ENCODE measurements around the gene CLCF1. TPM values are rescaled to one million over a fixed set of nuclear protein-coding genes. Genes with fewer than 3 reads are reported as not detected.
A peak's percentile ranks its signal among the peaks of the same experiment; 100 is the strongest.

Gene CLCF1
- total RNA-seq, 1 experiment from 2014 or later: 2.1 TPM

DNA sequence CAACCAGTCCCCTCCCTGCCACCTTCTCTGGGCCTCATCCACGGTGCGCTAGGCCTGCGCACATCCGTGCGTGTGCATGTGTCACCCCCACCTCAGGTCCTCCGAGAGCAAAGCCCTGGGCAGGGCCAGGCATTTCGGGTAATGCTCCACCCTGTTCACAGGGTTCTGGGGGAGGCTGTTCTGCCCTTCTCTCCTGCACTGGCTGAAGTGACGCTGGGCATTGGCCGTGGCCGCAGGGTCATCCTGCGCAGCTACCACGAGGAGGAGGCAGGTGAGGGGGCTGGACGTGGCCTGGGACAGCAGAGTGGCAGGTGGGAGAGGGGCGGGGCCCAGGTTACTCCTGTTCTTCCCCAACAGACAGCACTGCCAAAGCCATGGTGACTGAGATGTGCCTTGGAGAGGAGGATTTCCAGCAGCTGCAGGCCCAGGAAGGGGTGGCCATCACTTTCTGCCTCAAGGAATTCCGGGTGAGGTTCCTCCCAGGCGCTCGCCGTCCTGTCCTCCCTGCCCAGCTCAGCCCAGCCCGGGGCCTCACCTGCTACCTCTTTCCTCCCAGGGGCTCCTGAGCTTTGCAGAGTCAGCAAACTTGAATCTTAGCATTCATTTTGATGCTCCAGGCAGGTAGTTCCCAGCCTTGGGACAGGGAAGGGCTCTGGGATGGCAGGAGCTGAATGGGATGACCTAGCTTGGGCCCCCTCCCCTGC lies 22.3 kb upstream of the CLCF1 start:
- Histone ChIP-seq H3K9me3 (ENCODE audit: control insufficient read depth, low read depth, low read length) (no peaks in the 10 kb centered on the region), H3K79me2 (ENCODE audit: insufficient read depth, low read length) (peaks cover 3% of the 10 kb centered on the region; the same call in 1 of the 2 replicates), H3K4me2 (ENCODE audit: insufficient read depth, insufficient read length, low read length) (no peak overlapping the region), H2AFZ (ENCODE audit: low read length) (no peak overlapping the region), H4K20me1 (ENCODE audit: control insufficient read depth, insufficient read depth, insufficient read length) (no peaks in the 10 kb centered on the region), H3K56ac (ENCODE audit: insufficient read length, low read depth, low read length) (no peak overlapping the region), H3K23me2 (ENCODE audit: insufficient read length, low read depth, low read length, poor library complexity, severe bottlenecking) (peaks cover 13% of the 10 kb centered on the region), H3K23ac (ENCODE audit: insufficient read length, low read depth, low read length) (no peak overlapping the region), H2BK5ac (ENCODE audit: insufficient read length, low read length) (no peak overlapping the region), H3K27me3 (ENCODE audit: insufficient read depth, low read length) (no peaks in the 10 kb centered on the region), H3K14ac (ENCODE audit: insufficient read depth, low read length) (no peak overlapping the region; the same call in 1 of the 2 replicates), H2BK12ac (ENCODE audit: insufficient read length, low read depth, low read length) (no peak overlapping the region), H2BK15ac (ENCODE audit: low read depth, low read length) (no peak overlapping the region), H2AK5ac (ENCODE audit: insufficient read length, low read length) (no peak overlapping the region), H4K5ac (ENCODE audit: insufficient read length, low read depth, low read length) (no peak overlapping the region), H3T11ph (ENCODE audit: low read length) (no peak overlapping the region), H3K9ac (ENCODE audit: extremely low read depth, insufficient read length, low read length) (no peak overlapping the region), H3K27ac (ENCODE audit: insufficient read length, low read depth, low read length) (no peak overlapping the region), H4K91ac (ENCODE audit: insufficient read length, low read depth, low read length) (no peak overlapping the region), H2BK120ac (ENCODE audit: low read depth, low read length, poor library complexity, severe bottlenecking) (no peak overlapping the region), H2BK20ac (ENCODE audit: low read depth, low read length, poor library complexity, severe bottlenecking) (no peak overlapping the region), H3K4me1 (ENCODE audit: insufficient read depth, low read length) (peaks cover under 1% of the 10 kb centered on the region; the same call in 1 of the 2 replicates), H3K18ac (ENCODE audit: insufficient read length, low read depth, low read length) (no peak overlapping the region), H3K79me1 (ENCODE audit: insufficient read depth, low read depth, low read length, poor library complexity, severe bottlenecking) (peaks cover under 1% of the 10 kb centered on the region), H3K4ac (ENCODE audit: low read depth, low read length) (no peak overlapping the region), H4K8ac (replicated peaks; ENCODE audit: insufficient read length, low read depth, low read length) (no peak overlapping the region)
- H3K27ac Mint-ChIP-seq: peak overlapping the region in 2 of 3 experiments; percentile 22 to 55; a peak in 2 of 7 replicates
- H3K36me3 Mint-ChIP-seq (ENCODE audit: insufficient read depth in 1 of 3, low read depth in 3 of 3): peaks cover 21 to 57% (median 51%) of the 10 kb centered on the region in 3 experiments
- no peaks in the 10 kb centered on the region; a peak in 1 of 5 replicates for H3K9me3 Mint-ChIP-seq
- no peaks in the 10 kb centered on the region for H3K27me3 Mint-ChIP-seq (ENCODE audit: low read depth)
- H3K4me1 Mint-ChIP-seq: peaks cover 23 to 26% of the 10 kb centered on the region in 2 experiments
- WGBS (ENCODE audit: extremely low coverage, insufficient read length, low lambda C conversion rate): no CpG with 5 or more reads among the region's 19 CpGs
- TF ChIP-seq, protein P1, sequence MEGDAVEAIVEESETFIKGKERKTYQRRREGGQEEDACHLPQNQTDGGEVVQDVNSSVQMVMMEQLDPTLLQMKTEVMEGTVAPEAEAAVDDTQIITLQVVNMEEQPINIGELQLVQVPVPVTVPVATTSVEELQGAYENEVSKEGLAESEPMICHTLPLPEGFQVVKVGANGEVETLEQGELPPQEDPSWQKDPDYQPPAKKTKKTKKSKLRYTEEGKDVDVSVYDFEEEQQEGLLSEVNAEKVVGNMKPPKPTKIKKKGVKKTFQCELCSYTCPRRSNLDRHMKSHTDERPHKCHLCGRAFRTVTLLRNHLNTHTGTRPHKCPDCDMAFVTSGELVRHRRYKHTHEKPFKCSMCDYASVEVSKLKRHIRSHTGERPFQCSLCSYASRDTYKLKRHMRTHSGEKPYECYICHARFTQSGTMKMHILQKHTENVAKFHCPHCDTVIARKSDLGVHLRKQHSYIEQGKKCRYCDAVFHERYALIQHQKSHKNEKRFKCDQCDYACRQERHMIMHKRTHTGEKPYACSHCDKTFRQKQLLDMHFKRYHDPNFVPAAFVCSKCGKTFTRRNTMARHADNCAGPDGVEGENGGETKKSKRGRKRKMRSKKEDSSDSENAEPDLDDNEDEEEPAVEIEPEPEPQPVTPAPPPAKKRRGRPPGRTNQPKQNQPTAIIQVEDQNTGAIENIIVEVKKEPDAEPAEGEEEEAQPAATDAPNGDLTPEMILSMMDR (conservative IDR thresholded peaks at IDR 0.05): no peak
- H3K4me3 Mint-ChIP-seq: no peak overlapping the region
- no peak for DNase-seq

Data from H9 (cell line).